Neural cell (in vitro differentiated cells): ENCODE data around the gene RUFY3. TPM values are rescaled to one million over a fixed set of nuclear protein-coding genes. Genes with fewer than 3 reads are reported as not detected.
"Not testable (repeated sequence)": the region's sequence is repeated elsewhere in the genome, so short reads cannot be mapped to it uniquely, and the experiment has no call there.

ENCODE experiments used
- H2AFZ ChIP-seq: fragments of 200-600, 300-800 bp; sonication (generic), shearing (Covaris generic); 2 replicates; pipeline ENCODE4 v1.6.0; 2014; ENCODE audit warnings: low read depth, mild to moderate bottlenecking, antibody characterized with exemption, low read length, moderate library complexity
- H3F3A ChIP-seq: fragments of 200-600 bp; shearing (Covaris generic); 2 replicates; pipeline ENCODE4 v1.6.1; 2016; ENCODE audit warnings: mild to moderate bottlenecking, moderate library complexity, mixed read lengths, antibody characterized with exemption, low read length; ENCODE audit not compliant: insufficient read depth, poor library complexity, severe bottlenecking
- H3K27ac ChIP-seq: fragments of 200-600, 300-800 bp; sonication (generic), shearing (Covaris generic); 2 replicates; pipeline ENCODE4 v1.5.1; 2014; ENCODE audit warnings: mild to moderate bottlenecking, low read length, moderate library complexity
- H3K27me3 ChIP-seq: fragments of 300-800, 200-600 bp; sonication (generic), shearing (Covaris generic); 2 replicates; pipeline ENCODE4 v1.6.0; 2014; ENCODE audit warnings: mild to moderate bottlenecking, low read depth, low read length, moderate library complexity; ENCODE audit not compliant: insufficient read depth
- H3K36me3 ChIP-seq: fragments of 300-800, 200-600 bp; sonication (generic), shearing (Covaris generic); 2 replicates; pipeline ENCODE4 v1.5.1; 2014; ENCODE audit warnings: mild to moderate bottlenecking, antibody characterized with exemption, low read length, moderate library complexity; ENCODE audit not compliant: insufficient read depth
- H3K4me2 ChIP-seq: fragments of 300-800, 200-600 bp; sonication (generic), shearing (Covaris generic); 2 replicates; pipeline ENCODE4 v1.6.0; 2014; ENCODE audit warnings: mild to moderate bottlenecking, low read length
- H3K4me3 ChIP-seq: fragments of 300-800, 200-600 bp; sonication (generic), shearing (Covaris generic); 2 replicates; pipeline ENCODE4 v1.5.1; 2014; ENCODE audit warnings: mild to moderate bottlenecking, low read length, moderate library complexity
- H3K79me2 ChIP-seq: fragments of 200-600 bp; shearing (Covaris generic); replicated peaks from 2 replicates; pipeline ENCODE4 v1.6.0; 2014; ENCODE audit warnings: mild to moderate bottlenecking, low read length, moderate library complexity; ENCODE audit not compliant: insufficient read depth
- H3K9ac ChIP-seq: fragments of 300-800, 200-600 bp; sonication (generic), shearing (Covaris generic); 2 replicates; pipeline ENCODE4 v1.6.1; 2016; ENCODE audit warnings: mild to moderate bottlenecking, low read length, mixed read lengths
- H3K9me2 ChIP-seq: fragments of 200-600 bp; shearing (Covaris generic); 2 replicates; pipeline ENCODE4 v1.6.1; 2016; ENCODE audit warnings: mild to moderate bottlenecking, low read length, mixed read lengths; ENCODE audit not compliant: insufficient read depth
- H3K9me3 ChIP-seq: fragments of 200-600, 300-800 bp; sonication (generic), shearing (Covaris generic); 2 replicates; pipeline ENCODE4 v1.6.1; 2016; ENCODE audit warnings: mild to moderate bottlenecking, mixed run types, low read length, moderate library complexity, mixed read lengths
- H4K20me1 ChIP-seq: fragments of 200-600 bp; shearing (Covaris generic); 2 replicates; pipeline ENCODE4 v1.6.1; 2016; ENCODE audit warnings: mild to moderate bottlenecking, mixed run types; ENCODE audit not compliant: insufficient read depth
- EP300 ChIP-seq: fragments of 450-650 bp; conservative IDR thresholded peaks from 2 replicates; pipeline ENCODE4 v1.6.1; 2014; ENCODE audit warnings: antibody characterized with exemption, mild to moderate bottlenecking, moderate library complexity; ENCODE audit not compliant: poor library complexity, severe bottlenecking
- EZH2 ChIP-seq: fragments of 200-600, 300-800 bp; shearing (Covaris generic), sonication (generic); IDR thresholded peaks from 2 replicates; pipeline ENCODE4 v1.6.1; 2014; ENCODE audit warnings: antibody characterized with exemption, low read length, borderline replicate concordance, mild to moderate bottlenecking; ENCODE audit not compliant: insufficient read depth, poor library complexity, severe bottlenecking
- MXI1 ChIP-seq: fragments of 450-650 bp; conservative IDR thresholded peaks from 2 replicates; pipeline ENCODE4 v1.6.1; 2014; ENCODE audit warnings: antibody characterized with exemption, mild to moderate bottlenecking; ENCODE audit not compliant: poor library complexity, severe bottlenecking
- POLR2AphosphoS5 ChIP-seq: IDR thresholded peaks from 2 replicates; pipeline ENCODE4 v1.6.1; 2012
- RAD21 ChIP-seq: fragments of 450-650 bp; conservative IDR thresholded peaks from 2 replicates; pipeline ENCODE4 v1.6.1; 2014; ENCODE audit warnings: antibody characterized with exemption, mild to moderate bottlenecking, moderate library complexity
- SMC3 ChIP-seq: fragments of 450-650 bp; conservative IDR thresholded peaks from 2 replicates; pipeline ENCODE4 v1.6.1; 2014; ENCODE audit warnings: antibody characterized with exemption, mild to moderate bottlenecking, moderate library complexity; ENCODE audit not compliant: poor library complexity
- TAF1 ChIP-seq: IDR thresholded peaks from 2 replicates; pipeline ENCODE4 v1.6.1; 2012; ENCODE audit warnings: low read depth
- polyA plus RNA-seq: library from polyadenylated mRNA; depleted of rRNA; stranded (reverse); fragments of >200 nt; gene quantifications from 2 replicates; pipeline ENCODE4 v1.2.3, GENCODE V29; 2014
- TF ChIP-seq, protein P1 (sequence below): fragments of 450-650 bp; IDR thresholded peaks from 2 replicates; pipeline ENCODE4 v1.5.1; 2014; ENCODE audit warnings: antibody characterized with exemption, mild to moderate bottlenecking, moderate library complexity; ENCODE audit not compliant: poor library complexity, severe bottlenecking
- TF ChIP-seq, protein P2 (sequence below): IDR thresholded peaks from 2 replicates; pipeline ENCODE4 v1.6.1; 2012; ENCODE audit warnings: borderline replicate concordance

Gene RUFY3
- polyA plus RNA-seq, 1 donor from 2014 or later, result 414 TPM

DNA sequence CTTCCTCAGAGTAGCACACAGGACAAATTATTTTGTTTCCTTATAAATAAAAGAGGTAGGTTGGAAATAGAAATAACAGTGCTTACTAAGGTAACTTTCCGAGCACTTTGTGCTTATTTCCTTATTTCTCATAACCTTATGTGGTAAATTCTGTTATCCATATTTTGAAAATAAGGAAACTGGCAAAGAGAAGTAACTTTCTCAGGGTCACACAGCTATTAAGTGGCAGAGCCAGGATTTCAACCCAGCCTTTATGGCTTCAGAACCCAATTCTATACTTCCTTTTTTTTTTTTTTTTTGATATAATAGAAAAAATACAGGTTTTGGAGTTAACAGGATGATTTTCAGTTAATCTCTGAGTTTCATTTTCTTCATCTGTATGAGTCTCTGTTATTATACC is 30.1 kb upstream of the RUFY3 start:
- Histone ChIP-seq H3K79me2 (peaks cover 26% of the 10 kb centered on the region), H3K9me3 (no peaks in the 10 kb centered on the region), H3F3A (peaks cover 9% of the 10 kb centered on the region), H2AFZ (no peak overlapping the region), H3K4me2 (no peak overlapping the region), H4K20me1 (no peaks in the 10 kb centered on the region), H3K36me3 (no peaks in the 10 kb centered on the region), H3K9ac (no peak overlapping the region), H3K4me3 (no peak overlapping the region), H3K27ac (no peak overlapping the region), H3K27me3 (no peaks in the 10 kb centered on the region), H3K9me2 (no peaks in the 10 kb centered on the region)
- TF ChIP-seq, protein P1, sequence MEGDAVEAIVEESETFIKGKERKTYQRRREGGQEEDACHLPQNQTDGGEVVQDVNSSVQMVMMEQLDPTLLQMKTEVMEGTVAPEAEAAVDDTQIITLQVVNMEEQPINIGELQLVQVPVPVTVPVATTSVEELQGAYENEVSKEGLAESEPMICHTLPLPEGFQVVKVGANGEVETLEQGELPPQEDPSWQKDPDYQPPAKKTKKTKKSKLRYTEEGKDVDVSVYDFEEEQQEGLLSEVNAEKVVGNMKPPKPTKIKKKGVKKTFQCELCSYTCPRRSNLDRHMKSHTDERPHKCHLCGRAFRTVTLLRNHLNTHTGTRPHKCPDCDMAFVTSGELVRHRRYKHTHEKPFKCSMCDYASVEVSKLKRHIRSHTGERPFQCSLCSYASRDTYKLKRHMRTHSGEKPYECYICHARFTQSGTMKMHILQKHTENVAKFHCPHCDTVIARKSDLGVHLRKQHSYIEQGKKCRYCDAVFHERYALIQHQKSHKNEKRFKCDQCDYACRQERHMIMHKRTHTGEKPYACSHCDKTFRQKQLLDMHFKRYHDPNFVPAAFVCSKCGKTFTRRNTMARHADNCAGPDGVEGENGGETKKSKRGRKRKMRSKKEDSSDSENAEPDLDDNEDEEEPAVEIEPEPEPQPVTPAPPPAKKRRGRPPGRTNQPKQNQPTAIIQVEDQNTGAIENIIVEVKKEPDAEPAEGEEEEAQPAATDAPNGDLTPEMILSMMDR, result no peak
- TF ChIP-seq POLR2AphosphoS5 (no peak), TAF1 (no peak), MXI1 (no peak), SMC3 (no peak), EP300 (no peak)

DNA sequence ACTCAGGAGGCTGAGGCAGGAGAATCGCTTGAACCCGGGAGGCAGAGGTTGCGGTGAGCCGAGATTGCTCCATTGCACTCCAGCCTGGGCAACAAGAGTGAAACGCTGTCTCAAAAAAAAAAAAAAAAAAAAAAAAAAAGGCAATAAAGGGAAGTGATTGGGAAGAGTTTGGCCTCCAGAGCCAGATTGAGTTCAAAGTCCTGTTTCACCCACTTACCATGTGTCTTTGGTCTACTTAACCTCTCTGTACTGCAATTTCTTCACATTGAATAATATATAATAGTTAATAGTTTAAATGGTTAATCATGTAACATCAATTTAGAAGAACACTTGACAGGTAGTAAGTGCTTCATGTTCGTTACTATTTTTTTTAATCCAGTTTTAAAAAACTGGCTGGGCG is 27.1 kb upstream of the RUFY3 start:
- not testable (repeated sequence) for H3K9ac ChIP-seq, H3K4me3 ChIP-seq, H3F3A ChIP-seq, H3K27ac ChIP-seq, H3K27me3 ChIP-seq, H3K36me3 ChIP-seq, H3K9me3 ChIP-seq, H3K4me2 ChIP-seq, H4K20me1 ChIP-seq, H2AFZ ChIP-seq, H3K9me2 ChIP-seq
- H3K79me2 ChIP-seq, result peaks cover 17% of the 10 kb centered on the region

- H3K4me2 ChIP-seq, H3K4me3 ChIP-seq, H3K9me3 ChIP-seq: not testable (repeated sequence)
Measured at GRCh38 chr4:70698435-70698834, 23.3 kb upstream of the RUFY3 start.

DNA sequence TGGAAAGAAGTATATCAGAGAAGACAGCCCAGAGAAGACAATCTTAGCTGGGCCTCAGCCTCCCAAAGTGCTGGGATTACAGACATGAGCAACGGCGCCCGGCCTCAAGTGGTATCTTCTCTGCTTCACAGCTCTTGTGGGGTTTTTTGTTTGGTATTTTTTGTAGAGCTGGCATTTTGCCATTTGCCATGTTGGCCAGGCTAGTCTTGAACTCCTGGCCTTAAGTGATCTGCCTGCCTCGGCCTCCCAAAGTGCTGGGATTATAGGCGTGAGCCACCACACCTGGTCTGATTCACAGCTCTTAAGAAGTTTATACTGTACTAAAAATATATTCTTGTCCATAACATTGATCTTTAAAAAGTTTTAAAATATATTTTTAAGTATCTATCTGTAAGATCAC is 21.1 kb upstream of the RUFY3 start:
- Histone ChIP-seq H3K27ac (no peak overlapping the region), H3K9me2 (no peaks in the 10 kb centered on the region), H3K4me3 (no peak overlapping the region), H4K20me1 (no peaks in the 10 kb centered on the region), H3K79me2 (no peaks in the 10 kb centered on the region), H3F3A (no peaks in the 10 kb centered on the region), H3K4me2 (no peak overlapping the region), H3K9me3 (no peaks in the 10 kb centered on the region), H3K9ac (no peak overlapping the region), H3K36me3 (no peaks in the 10 kb centered on the region), H3K27me3 (no peaks in the 10 kb centered on the region), H2AFZ (no peak overlapping the region)
- TF ChIP-seq EZH2, result no peak
- no peak for TF ChIP-seq TAF1
- TF ChIP-seq MXI1, result no peak
- TF ChIP-seq, protein P1, result no peak
- no peak for TF ChIP-seq POLR2AphosphoS5
- no peak for TF ChIP-seq RAD21
- no peak for TF ChIP-seq EP300
- no peak for TF ChIP-seq SMC3
- TF ChIP-seq, protein P2, sequence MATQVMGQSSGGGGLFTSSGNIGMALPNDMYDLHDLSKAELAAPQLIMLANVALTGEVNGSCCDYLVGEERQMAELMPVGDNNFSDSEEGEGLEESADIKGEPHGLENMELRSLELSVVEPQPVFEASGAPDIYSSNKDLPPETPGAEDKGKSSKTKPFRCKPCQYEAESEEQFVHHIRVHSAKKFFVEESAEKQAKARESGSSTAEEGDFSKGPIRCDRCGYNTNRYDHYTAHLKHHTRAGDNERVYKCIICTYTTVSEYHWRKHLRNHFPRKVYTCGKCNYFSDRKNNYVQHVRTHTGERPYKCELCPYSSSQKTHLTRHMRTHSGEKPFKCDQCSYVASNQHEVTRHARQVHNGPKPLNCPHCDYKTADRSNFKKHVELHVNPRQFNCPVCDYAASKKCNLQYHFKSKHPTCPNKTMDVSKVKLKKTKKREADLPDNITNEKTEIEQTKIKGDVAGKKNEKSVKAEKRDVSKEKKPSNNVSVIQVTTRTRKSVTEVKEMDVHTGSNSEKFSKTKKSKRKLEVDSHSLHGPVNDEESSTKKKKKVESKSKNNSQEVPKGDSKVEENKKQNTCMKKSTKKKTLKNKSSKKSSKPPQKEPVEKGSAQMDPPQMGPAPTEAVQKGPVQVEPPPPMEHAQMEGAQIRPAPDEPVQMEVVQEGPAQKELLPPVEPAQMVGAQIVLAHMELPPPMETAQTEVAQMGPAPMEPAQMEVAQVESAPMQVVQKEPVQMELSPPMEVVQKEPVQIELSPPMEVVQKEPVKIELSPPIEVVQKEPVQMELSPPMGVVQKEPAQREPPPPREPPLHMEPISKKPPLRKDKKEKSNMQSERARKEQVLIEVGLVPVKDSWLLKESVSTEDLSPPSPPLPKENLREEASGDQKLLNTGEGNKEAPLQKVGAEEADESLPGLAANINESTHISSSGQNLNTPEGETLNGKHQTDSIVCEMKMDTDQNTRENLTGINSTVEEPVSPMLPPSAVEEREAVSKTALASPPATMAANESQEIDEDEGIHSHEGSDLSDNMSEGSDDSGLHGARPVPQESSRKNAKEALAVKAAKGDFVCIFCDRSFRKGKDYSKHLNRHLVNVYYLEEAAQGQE, result no peak

More at GRCh38 chr4:70698435-70698834, 23.3 kb upstream of the RUFY3 start:
- not testable (repeated sequence) for H4K20me1 ChIP-seq, H3K9ac ChIP-seq, H2AFZ ChIP-seq, H3F3A ChIP-seq, H3K27me3 ChIP-seq, H3K9me2 ChIP-seq, H3K27ac ChIP-seq, H3K36me3 ChIP-seq, H3K79me2 ChIP-seq
